ENCODE measurements around the gene LXN.

LXN gene

GRCh38 chr3:158668506-158668905 lies 3.9 kb downstream of the LXN start:
- DNase-seq = no peak

- DNase-seq = no peak
Measured at GRCh38 chr3:158666416-158666815, 6.0 kb downstream of the LXN start.

- no peak for DNase-seq
Measured at GRCh38 chr3:158663832-158664231, 8.6 kb downstream of the LXN start.

GRCh38 chr3:158663246-158663645 lies 9.2 kb downstream of the LXN start:
- peak; percentile 11 to 77 for DNase-seq

GRCh38 chr3:158660711-158661110 lies 11.7 kb downstream of the LXN start:
- DNase-seq = no peak

- DNase-seq = peak; percentile 63 to 75
Measured at GRCh38 chr3:158659454-158660237, 12.8 kb downstream of the LXN start.

- DNase-seq = no peak
Measured at GRCh38 chr3:158658889-158659288, 13.6 kb downstream of the LXN start.

GRCh38 chr3:158652463-158652862 lies 20.0 kb downstream of the LXN start:
- no peak for DNase-seq

GRCh38 chr3:158651192-158651591 lies 21.3 kb downstream of the LXN start:
- DNase-seq = no peak

- DNase-seq = no peak
Measured at GRCh38 chr3:158649791-158650190, 22.7 kb downstream of the LXN start.

GRCh38 chr3:158644345-158644908 lies 28.0 kb downstream of the LXN start, which contains the start of gene GFM1:
GFM1 (plus strand) TSS chr3:158644527; CDS start chr3:158644635, 108 bp downstream.
- DNase-seq = peak; percentile 91 to 92

GRCh38 chr3:158642474-158643210 lies 29.8 kb downstream of the LXN start:
- no peak for DNase-seq

GRCh38 chr3:158642005-158642404 lies 30.4 kb downstream of the LXN start:
- DNase-seq = no peak

- no peak for DNase-seq
Measured at GRCh38 chr3:158640646-158641045, 31.8 kb downstream of the LXN start.

- DNase-seq = no peak
Measured at GRCh38 chr3:158631981-158632380, 40.5 kb downstream of the LXN start.

GRCh38 chr3:158625881-158626280 lies 46.6 kb downstream of the LXN start:
- no peak for DNase-seq

- DNase-seq = no peak
Measured at GRCh38 chr3:158617982-158618875, 54.2 kb downstream of the LXN start.
